ENCODE measurements around the gene WDR45B. TPM values are rescaled to one million over a fixed set of nuclear protein-coding genes. Genes with fewer than 3 reads are reported as not detected.
A peak's percentile ranks its signal among the peaks of the same experiment; 100 is the strongest.

The WDR45B gene
- total RNA-seq, 4 donors from 2014 or later: 85.1 to 104 (median 89.3) TPM

GRCh38 chr17:82619211-82619610 is 29.0 kb downstream of the WDR45B start:
- Histone ChIP-seq H3K4me1 (peaks cover 0 to 3% (median 0%) of the 10 kb centered on the region in 3 donors), H3K4me3 (no peak overlapping the region), H3K9me3 (no peaks in the 10 kb centered on the region), H3K27ac (no peak overlapping the region), H3K36me3 (peaks cover 37 to 100% (median 71%) of the 10 kb centered on the region in 3 donors), H3K27me3 (no peaks in the 10 kb centered on the region)
- 88 to 89% methylated on average over 3 to 5 of the region's 7 CpGs for WGBS, 2 donors
- DNase-seq: no peak
- intact Hi-C loops (cut with DNase I): no loop called here
- TF ChIP-seq POLR2A (IDR thresholded peaks at IDR 0.05) (no peak), CTCF (IDR thresholded peaks at IDR 0.05) (no peak)

- H3K9me3 ChIP-seq: no peaks in the 10 kb centered on the region
- no peak for TF ChIP-seq POLR2A (IDR thresholded peaks at IDR 0.05)
- TF ChIP-seq CTCF (IDR thresholded peaks at IDR 0.05): no peak
- no peak for DNase-seq
- no peaks in the 10 kb centered on the region for H3K27me3 ChIP-seq
- no peak overlapping the region for H3K27ac ChIP-seq
- H3K4me1 ChIP-seq: peaks cover 0 to 25% (median 0%) of the 10 kb centered on the region in 3 donors
- 86 to 92% methylated on average over 17 to 22 of the region's 22 CpGs for WGBS, 2 donors
- H3K4me3 ChIP-seq: no peak overlapping the region
- intact Hi-C loops (cut with DNase I): no loop called here
- peaks cover 42 to 98% (median 54%) of the 10 kb centered on the region in 3 donors for H3K36me3 ChIP-seq
These were observed 32.1 kb downstream of the WDR45B start for GRCh38 chr17:82616021-82616711.

- intact Hi-C loops (cut with DNase I): no loop called here
- Histone ChIP-seq H3K4me3 (no peak overlapping the region), H3K4me1 (peaks cover 0 to 26% (median 0%) of the 10 kb centered on the region in 3 donors), H3K36me3 (peaks cover 42 to 98% (median 46%) of the 10 kb centered on the region in 3 donors), H3K27ac (no peak overlapping the region), H3K9me3 (no peaks in the 10 kb centered on the region), H3K27me3 (no peaks in the 10 kb centered on the region)
- WGBS, 2 donors: 89 to 90% methylated on average over 27 to 30 of the region's 45 CpGs
- TF ChIP-seq POLR2A (IDR thresholded peaks at IDR 0.05) (no peak), CTCF (IDR thresholded peaks at IDR 0.05) (no peak)
- no peak for DNase-seq
These were observed 32.9 kb downstream of the WDR45B start for GRCh38 chr17:82615084-82616020.

DNA sequence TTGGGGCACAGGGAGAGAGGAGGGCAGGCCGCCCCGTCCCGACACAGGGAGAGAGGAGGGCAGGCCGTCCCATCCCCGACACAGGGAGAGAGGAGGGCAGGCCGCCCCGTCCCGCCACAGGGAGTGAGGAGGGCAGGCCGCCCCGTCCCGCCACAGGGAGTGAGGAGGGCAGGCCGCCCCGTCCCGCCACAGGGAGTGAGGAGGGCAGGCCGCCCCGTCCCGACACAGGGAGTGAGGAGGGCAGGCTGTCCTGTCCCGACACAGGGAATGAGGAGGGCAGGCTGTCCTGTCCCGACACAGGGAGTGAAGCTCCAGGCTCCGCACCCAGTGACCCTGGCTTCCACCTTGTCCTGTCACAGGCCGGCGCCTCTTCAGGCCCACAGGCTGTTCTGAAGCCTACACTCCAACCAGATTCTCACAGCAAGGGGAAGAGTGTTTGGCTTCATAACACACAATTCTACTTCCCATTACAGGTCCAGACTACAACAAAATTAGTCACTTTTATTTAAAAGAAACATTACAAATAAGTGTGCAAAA is 34.1 kb downstream of the WDR45B start:
- H3K4me3 ChIP-seq: no peak overlapping the region
- no CpG with 5 or more reads among the region's 22 CpGs for WGBS, 2 donors
- intact Hi-C loops (cut with DNase I): no loop called here
- peak overlapping the region in 1 of 4 donors; percentile 36 for H3K27ac ChIP-seq
- peaks cover 34 to 98% (median 37%) of the 10 kb centered on the region in 3 donors for H3K36me3 ChIP-seq
- TF ChIP-seq CTCF (IDR thresholded peaks at IDR 0.05): no peak
- TF ChIP-seq POLR2A (IDR thresholded peaks at IDR 0.05): no peak
- no peaks in the 10 kb centered on the region for H3K9me3 ChIP-seq
- DNase-seq: no peak
- no peaks in the 10 kb centered on the region for H3K27me3 ChIP-seq
- H3K4me1 ChIP-seq: peaks cover 0 to 26% (median 0%) of the 10 kb centered on the region in 3 donors
